ENCODE data around the gene CFAP45.

DNA sequence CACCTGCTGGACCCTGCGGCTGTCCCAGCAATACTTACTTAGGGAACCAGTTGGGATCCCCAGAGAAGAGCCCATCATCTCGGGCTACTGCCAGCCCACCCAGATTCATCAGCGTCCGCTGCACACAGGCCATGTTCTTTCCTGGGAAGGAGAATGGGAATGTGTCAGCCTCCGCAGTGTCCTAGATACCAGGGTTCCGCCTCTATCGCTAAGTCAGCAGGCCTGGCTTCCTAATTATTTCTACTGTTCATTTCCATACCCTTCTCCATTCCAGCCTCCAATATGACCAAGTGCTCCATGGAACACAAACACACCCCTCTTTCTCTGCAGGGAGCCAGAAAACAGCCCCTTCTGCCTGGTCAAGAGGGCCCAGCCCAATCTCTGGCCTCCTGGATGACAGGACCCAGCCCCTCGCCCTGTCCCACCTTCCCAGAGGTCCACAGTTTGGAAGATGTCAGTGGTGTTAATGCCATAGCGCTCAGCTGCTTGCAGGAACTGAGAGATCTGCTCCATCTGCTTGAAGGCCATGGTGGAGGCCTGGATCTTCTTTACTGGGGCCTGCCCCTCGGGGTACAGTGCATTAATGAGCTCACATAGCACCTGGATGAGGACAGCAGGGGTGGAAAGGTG lies 19.4 kb upstream of the CFAP45 start:
- TF ChIP-seq, protein P1, sequence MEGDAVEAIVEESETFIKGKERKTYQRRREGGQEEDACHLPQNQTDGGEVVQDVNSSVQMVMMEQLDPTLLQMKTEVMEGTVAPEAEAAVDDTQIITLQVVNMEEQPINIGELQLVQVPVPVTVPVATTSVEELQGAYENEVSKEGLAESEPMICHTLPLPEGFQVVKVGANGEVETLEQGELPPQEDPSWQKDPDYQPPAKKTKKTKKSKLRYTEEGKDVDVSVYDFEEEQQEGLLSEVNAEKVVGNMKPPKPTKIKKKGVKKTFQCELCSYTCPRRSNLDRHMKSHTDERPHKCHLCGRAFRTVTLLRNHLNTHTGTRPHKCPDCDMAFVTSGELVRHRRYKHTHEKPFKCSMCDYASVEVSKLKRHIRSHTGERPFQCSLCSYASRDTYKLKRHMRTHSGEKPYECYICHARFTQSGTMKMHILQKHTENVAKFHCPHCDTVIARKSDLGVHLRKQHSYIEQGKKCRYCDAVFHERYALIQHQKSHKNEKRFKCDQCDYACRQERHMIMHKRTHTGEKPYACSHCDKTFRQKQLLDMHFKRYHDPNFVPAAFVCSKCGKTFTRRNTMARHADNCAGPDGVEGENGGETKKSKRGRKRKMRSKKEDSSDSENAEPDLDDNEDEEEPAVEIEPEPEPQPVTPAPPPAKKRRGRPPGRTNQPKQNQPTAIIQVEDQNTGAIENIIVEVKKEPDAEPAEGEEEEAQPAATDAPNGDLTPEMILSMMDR (IDR thresholded peaks at IDR 0.05), result no peak
- TF ChIP-seq EZH2 (IDR thresholded peaks at IDR 0.05; ENCODE audit: borderline replicate concordance, insufficient read depth, low read depth, low read length, poor library complexity, severe bottlenecking), result no peak
